Stimulated activated naive CD4-positive, alpha-beta T cell treated with Interleukin-2 at 50 U/mL for 16 hours (primary cell): ENCODE data around the gene DDX59.

Experiments used
- DNase-seq: peaks from one replicate; lab custom pipeline; 2025; lab: John Stamatoyannopoulos, UW

The DDX59 gene

GRCh38 chr1:200629876-200630514 lies 39.7 kb downstream of the DDX59 start:
- DNase-seq, result no peak

DNA sequence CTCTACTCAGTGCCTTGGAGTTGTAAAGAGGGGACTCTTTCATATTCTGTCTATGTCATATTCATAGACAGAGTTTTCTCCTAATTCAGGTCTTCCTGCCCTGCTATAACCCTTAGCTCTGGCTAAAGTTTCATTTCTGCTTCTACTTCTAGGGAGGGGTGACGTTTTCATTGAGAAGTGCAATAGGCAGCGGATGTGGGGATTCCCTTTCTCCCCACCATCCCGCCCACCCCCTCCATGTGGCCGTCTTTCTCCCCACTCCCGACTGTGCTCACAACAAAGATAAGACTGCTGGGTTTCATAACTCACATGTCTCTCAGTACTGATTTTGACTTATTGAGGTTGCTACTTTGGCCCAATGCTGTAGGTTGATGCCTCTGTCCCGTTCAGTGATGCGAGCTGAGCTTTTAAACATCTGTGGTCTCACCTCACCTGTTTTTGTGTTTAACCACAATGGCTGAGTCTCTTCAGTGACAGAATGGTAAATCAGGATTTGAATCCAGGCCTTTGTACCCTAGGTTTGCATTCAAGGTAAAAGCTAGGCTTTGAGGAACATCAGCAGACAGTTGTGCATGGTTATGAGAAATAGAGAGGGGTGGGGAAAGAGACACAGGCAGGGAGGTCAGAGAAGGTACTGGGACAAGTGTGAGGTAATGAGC lies 41.4 kb downstream of the DDX59 start:
- DNase-seq, result peak; percentile 69

GRCh38 chr1:200627575-200628222 lies 42.0 kb downstream of the DDX59 start:
- no peak for DNase-seq

- no peak for DNase-seq
Observed at GRCh38 chr1:200626853-200627534, 42.7 kb downstream of the DDX59 start.

- DNase-seq, result no peak
Observed at GRCh38 chr1:200625381-200625824, 44.3 kb downstream of the DDX59 start.

- DNase-seq, result no peak
Observed at GRCh38 chr1:200624679-200625335, 44.9 kb downstream of the DDX59 start.

- peak; percentile 93 for DNase-seq
Observed at GRCh38 chr1:200620273-200621131, 49.2 kb downstream of the DDX59 start, which contains the start of gene KIF14. Gene KIF14, minus strand, starts transcription at chr1:200620751. Its CDS starts 2,028 bp downstream, at chr1:200618723.

DNA sequence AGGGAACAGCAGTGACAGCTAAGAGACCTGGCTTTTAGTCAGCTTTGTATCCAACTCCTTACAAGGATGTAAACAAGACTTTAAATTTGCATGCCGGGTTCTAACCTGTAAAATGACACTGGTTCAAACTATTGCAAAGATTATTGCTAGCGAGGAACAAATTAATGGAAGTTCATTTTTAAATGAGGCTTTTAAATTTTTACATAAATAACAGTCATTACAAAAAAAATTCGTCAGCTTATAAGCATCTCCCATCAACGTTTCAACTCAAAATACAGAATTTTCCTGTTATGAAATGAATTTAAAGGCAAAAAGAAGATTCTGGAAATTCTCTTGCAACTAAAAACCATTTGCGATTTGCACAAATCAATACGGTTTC lies 49.8 kb downstream of the DDX59 start:
- DNase-seq, result no peak

DNA sequence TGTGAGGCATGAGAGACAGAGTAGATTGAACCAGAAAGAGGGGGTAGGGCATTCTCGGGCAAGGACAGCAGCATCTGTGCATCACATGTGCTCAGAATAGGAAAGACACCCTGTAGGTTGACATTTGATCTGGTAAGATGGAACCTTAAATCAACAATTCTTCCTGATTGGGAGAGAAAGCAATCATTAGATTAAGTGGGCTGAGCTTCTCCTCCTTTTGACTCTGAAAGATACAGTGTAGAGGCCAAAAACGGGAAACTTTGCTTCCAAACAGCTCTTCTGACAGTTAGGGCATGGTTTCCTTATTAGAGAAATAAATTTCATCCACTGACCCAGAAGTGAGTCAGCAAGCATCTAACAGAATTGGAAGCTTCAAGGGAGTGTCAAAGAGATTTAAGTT lies 58.9 kb downstream of the DDX59 start:
- no peak for DNase-seq

DNA sequence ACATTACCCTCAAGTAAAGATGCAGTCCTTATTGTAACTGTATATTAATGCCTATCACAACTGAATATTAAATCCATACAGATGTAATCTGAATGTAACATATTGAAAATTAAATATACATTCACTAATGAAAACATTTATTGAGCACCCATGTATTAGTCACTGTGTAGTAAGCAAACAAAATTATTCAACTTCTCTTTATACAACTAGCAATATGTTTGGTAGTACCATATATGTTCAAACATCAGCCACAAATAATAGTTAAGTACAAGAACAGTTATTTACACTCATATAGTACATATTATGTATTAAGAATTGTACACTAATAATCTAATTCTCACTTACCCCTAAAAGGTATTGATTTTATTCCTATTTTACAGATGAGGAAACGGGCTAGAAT lies 67.1 kb downstream of the DDX59 start:
- DNase-seq, result no peak
